HL-60 (cell line): ENCODE results near the gene SNX25.

Experiments used
- DNase-seq, 2 experiments: peaks; one replicate each; pipeline ENCODE4 v3.0.0-alpha.2; 2010 to 2020; ENCODE audit warnings: low read depth in 1 of 2, low spot score in 1 of 2
- H3K27ac ChIP-seq: fragments of 250-450 bp; sonication (Bioruptor Pico); replicated peaks from 2 replicates; pipeline ENCODE4 v1.5.1; 2020; ENCODE audit warnings: mild to moderate bottlenecking, moderate library complexity
- H3K27me3 ChIP-seq: fragments of 250-450 bp; sonication (Bioruptor Pico); 2 replicates; pipeline ENCODE4 v1.5.1; 2021; ENCODE audit warnings: mild to moderate bottlenecking, moderate library complexity; ENCODE audit not compliant: insufficient read depth, poor library complexity, severe bottlenecking
- H3K4me3 ChIP-seq: replicated peaks from 2 replicates; pipeline ENCODE4 v1.5.1; 2011; ENCODE audit warnings: mild to moderate bottlenecking, control low read depth, low read length; ENCODE audit not compliant: insufficient read depth
- CTCF ChIP-seq: IDR thresholded peaks from one replicate; pipeline ENCODE4 v1.5.1; 2011; ENCODE audit warnings: low read length, control low read depth, inconsistent platforms; ENCODE audit not compliant: insufficient read depth
- GABPA ChIP-seq: IDR thresholded peaks from 2 replicates; pipeline ENCODE4 v1.6.1; 2012; ENCODE audit warnings: low read depth
- POLR2AphosphoS5 ChIP-seq: IDR thresholded peaks from 2 replicates; pipeline ENCODE4 v1.6.1; 2012; ENCODE audit warnings: low read depth
- REST ChIP-seq: IDR thresholded peaks from 2 replicates; pipeline ENCODE4 v1.6.1; 2012; ENCODE audit warnings: low read depth; ENCODE audit not compliant: insufficient replicate concordance
- SPI1 ChIP-seq: IDR thresholded peaks from 2 replicates; pipeline ENCODE4 v1.6.1; 2012; ENCODE audit warnings: low read depth, mild to moderate bottlenecking, borderline replicate concordance

The SNX25 gene

GRCh38 chr4:185398618-185399017 lies 189.2 kb downstream of the SNX25 start:
- DNase-seq, result no peak
- TF ChIP-seq REST (no peak), CTCF (no peak), GABPA (no peak)
- Histone ChIP-seq H3K27ac (no peak overlapping the region), H3K4me3 (no peak overlapping the region), H3K27me3 (no peaks in the 10 kb centered on the region)

- Histone ChIP-seq H3K27ac (no peak overlapping the region), H3K4me3 (no peak overlapping the region), H3K27me3 (no peaks in the 10 kb centered on the region)
- no peak for DNase-seq
- TF ChIP-seq SPI1, result no peak
- TF ChIP-seq POLR2AphosphoS5, result no peak
- TF ChIP-seq REST, result no peak
- no peak for TF ChIP-seq CTCF
- TF ChIP-seq GABPA, result no peak
Measured at GRCh38 chr4:185399466-185399865, 190.1 kb downstream of the SNX25 start.

- TF ChIP-seq POLR2AphosphoS5, result no peak
- no peak for TF ChIP-seq REST
- TF ChIP-seq SPI1, result no peak
- TF ChIP-seq CTCF, result no peak
- no peak for TF ChIP-seq GABPA
- Histone ChIP-seq H3K27ac (no peak overlapping the region), H3K27me3 (no peaks in the 10 kb centered on the region), H3K4me3 (no peak overlapping the region)
- DNase-seq, result no peak
Measured at GRCh38 chr4:185404031-185404430, 194.6 kb downstream of the SNX25 start.
